GM23338 (cell line): ENCODE data around the gene STX5.

Source experiments
- EZH2 ChIP-seq: fragments of 200-600 bp; sonication (generic); IDR thresholded peaks from one replicate; pipeline ENCODE4 v1.8.0; 2017; ENCODE audit warnings: antibody characterized with exemption, mild to moderate bottlenecking, low read depth; ENCODE audit not compliant: unreplicated experiment
- JUNB ChIP-seq: IDR thresholded peaks from one replicate; pipeline ENCODE4 v1.6.1; 2016; ENCODE audit warnings: antibody characterized with exemption; ENCODE audit not compliant: unreplicated experiment
- NANOG ChIP-seq: IDR thresholded peaks from 2 replicates; pipeline ENCODE4 v1.6.1; 2016; ENCODE audit warnings: antibody characterized with exemption, borderline replicate concordance
- STAT1 ChIP-seq: IDR thresholded peaks from one replicate; pipeline ENCODE4 v1.6.1; 2016; ENCODE audit warnings: antibody characterized with exemption; ENCODE audit not compliant: unreplicated experiment
- TF ChIP-seq, protein P1 (sequence below), 2 experiments: fragments of 200-600 bp in 1 of 2; sonication (generic) in 1 of 2; conservative IDR thresholded peaks; 2 replicates each; pipeline versions ENCODE4 v1.5.1 to v1.6.1; 2016 to 2017; ENCODE audit warnings: antibody characterized with exemption in 2 of 2, low read depth in 2 of 2, mild to moderate bottlenecking in 2 of 2, moderate library complexity in 1 of 2
- TF ChIP-seq, protein P2 (sequence below): IDR thresholded peaks from one replicate; pipeline ENCODE4 v1.6.1; 2018; ENCODE audit warnings: antibody characterized with exemption; ENCODE audit not compliant: unreplicated experiment

DNA sequence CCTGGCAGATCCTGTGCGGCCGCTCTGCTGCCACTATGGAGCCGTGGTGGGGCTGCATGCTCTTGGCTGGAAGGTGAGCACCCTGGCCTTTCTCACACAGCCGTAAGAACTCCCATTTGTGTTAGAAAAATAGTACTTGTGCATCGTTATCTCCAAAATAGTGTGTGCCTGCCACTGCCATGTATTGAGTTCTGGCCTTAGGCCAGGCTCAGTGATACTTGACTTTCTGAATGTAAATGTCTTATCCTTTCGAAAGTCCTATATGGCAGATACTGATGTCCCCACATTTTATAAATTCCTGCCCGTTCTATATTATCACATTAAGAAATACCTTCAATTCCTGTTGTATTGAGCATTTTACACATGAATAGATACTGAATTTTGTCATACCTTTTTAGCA, 49.1 kb downstream of the STX5 start:
- TF ChIP-seq, protein P1, sequence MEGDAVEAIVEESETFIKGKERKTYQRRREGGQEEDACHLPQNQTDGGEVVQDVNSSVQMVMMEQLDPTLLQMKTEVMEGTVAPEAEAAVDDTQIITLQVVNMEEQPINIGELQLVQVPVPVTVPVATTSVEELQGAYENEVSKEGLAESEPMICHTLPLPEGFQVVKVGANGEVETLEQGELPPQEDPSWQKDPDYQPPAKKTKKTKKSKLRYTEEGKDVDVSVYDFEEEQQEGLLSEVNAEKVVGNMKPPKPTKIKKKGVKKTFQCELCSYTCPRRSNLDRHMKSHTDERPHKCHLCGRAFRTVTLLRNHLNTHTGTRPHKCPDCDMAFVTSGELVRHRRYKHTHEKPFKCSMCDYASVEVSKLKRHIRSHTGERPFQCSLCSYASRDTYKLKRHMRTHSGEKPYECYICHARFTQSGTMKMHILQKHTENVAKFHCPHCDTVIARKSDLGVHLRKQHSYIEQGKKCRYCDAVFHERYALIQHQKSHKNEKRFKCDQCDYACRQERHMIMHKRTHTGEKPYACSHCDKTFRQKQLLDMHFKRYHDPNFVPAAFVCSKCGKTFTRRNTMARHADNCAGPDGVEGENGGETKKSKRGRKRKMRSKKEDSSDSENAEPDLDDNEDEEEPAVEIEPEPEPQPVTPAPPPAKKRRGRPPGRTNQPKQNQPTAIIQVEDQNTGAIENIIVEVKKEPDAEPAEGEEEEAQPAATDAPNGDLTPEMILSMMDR (conservative IDR thresholded peaks at IDR 0.05; ENCODE audit: low read depth in 2 of 2) = no peak
- TF ChIP-seq, protein P2, sequence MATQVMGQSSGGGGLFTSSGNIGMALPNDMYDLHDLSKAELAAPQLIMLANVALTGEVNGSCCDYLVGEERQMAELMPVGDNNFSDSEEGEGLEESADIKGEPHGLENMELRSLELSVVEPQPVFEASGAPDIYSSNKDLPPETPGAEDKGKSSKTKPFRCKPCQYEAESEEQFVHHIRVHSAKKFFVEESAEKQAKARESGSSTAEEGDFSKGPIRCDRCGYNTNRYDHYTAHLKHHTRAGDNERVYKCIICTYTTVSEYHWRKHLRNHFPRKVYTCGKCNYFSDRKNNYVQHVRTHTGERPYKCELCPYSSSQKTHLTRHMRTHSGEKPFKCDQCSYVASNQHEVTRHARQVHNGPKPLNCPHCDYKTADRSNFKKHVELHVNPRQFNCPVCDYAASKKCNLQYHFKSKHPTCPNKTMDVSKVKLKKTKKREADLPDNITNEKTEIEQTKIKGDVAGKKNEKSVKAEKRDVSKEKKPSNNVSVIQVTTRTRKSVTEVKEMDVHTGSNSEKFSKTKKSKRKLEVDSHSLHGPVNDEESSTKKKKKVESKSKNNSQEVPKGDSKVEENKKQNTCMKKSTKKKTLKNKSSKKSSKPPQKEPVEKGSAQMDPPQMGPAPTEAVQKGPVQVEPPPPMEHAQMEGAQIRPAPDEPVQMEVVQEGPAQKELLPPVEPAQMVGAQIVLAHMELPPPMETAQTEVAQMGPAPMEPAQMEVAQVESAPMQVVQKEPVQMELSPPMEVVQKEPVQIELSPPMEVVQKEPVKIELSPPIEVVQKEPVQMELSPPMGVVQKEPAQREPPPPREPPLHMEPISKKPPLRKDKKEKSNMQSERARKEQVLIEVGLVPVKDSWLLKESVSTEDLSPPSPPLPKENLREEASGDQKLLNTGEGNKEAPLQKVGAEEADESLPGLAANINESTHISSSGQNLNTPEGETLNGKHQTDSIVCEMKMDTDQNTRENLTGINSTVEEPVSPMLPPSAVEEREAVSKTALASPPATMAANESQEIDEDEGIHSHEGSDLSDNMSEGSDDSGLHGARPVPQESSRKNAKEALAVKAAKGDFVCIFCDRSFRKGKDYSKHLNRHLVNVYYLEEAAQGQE = no peak
- TF ChIP-seq EZH2 = no peak
- TF ChIP-seq NANOG = no peak
- no peak for TF ChIP-seq JUNB
- no peak for TF ChIP-seq STAT1
